GM12891 (cell line): ENCODE measurements around the gene MPPED2.

ENCODE experiments used
- POLR2A ChIP-seq: IDR thresholded peaks from 2 replicates; pipeline ENCODE4 v1.6.1; 2011; ENCODE audit warnings: low read depth, low read length, control low read depth
- POLR2AphosphoS5 ChIP-seq: IDR thresholded peaks from 2 replicates; pipeline ENCODE4 v1.6.1; 2011; ENCODE audit warnings: low read depth, low read length, control low read depth
- TAF1 ChIP-seq: IDR thresholded peaks from 2 replicates; pipeline ENCODE4 v1.6.1; 2011; ENCODE audit warnings: low read depth, low read length, control low read depth

- no peak for TF ChIP-seq POLR2A
- TF ChIP-seq POLR2AphosphoS5, result no peak
- TF ChIP-seq TAF1, result no peak
Measured at GRCh38 chr11:30586251-30587144, at the start of gene MPPED2.
